ENCODE data around the gene UBE2F. TPM values are rescaled to one million over a fixed set of nuclear protein-coding genes. Genes with fewer than 3 reads are reported as not detected.
"Not testable (repeated sequence)": the region's sequence is repeated elsewhere in the genome, so short reads cannot be mapped to it uniquely, and the experiment has no call there.

UBE2F gene
- total and polyA plus RNA-seq, 3 experiments from 2014 or later, result 65.8 to 70.7 (median 68.8) TPM

DNA sequence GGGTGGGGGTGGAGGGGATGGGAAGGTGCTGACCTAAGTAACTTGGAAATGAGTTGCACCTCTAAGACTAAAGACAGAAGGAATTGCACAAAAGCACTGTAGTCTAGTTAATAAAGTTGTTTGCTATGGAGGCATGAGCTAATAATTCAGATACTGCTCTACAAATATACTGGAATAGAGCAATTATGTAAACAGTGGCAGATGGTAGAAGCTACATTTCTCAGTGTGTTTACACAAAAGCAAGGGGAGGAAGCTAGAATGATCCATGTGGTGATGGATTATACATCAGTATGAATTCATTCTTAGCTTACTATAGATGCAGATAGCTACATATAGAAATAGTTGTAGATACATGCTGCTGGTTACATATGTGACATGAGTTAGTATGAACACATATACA, 27.6 kb upstream of the UBE2F start:
- H3K27me3 Mint-ChIP-seq, result no peaks in the 10 kb centered on the region
- peak overlapping the region in 2 of 8 donors; percentile 0 to 8 for H3K27ac Mint-ChIP-seq
- Histone ChIP-seq H3K4me3 (ENCODE audit: low read length) (no peak overlapping the region), H3K4me1 (ENCODE audit: insufficient read depth, low read length) (peaks cover 43% of the 10 kb centered on the region), H3K36me3 (ENCODE audit: insufficient read depth, low read length) (no peaks in the 10 kb centered on the region), H3K27me3 (ENCODE audit: insufficient read depth, low read length, poor library complexity, severe bottlenecking) (no peaks in the 10 kb centered on the region), H3K27ac (ENCODE audit: low read depth, low read length) (no peak overlapping the region), H3K9me3 (ENCODE audit: low read length) (peaks cover 3% of the 10 kb centered on the region)
- H3K36me3 Mint-ChIP-seq, result peaks cover 1 to 24% (median 9%) of the 10 kb centered on the region in 3 donors
- no peak overlapping the region for H3K4me3 Mint-ChIP-seq
- ChIA-PET POLR2A (no interaction called here), CTCF (no interaction called here)
- H3K9me3 Mint-ChIP-seq, result peaks cover 0 to 29% (median 14%) of the 10 kb centered on the region in 5 donors
- no peak for DNase-seq
- peaks cover 41 to 51% (median 43%) of the 10 kb centered on the region in 3 donors for H3K4me1 Mint-ChIP-seq

DNA sequence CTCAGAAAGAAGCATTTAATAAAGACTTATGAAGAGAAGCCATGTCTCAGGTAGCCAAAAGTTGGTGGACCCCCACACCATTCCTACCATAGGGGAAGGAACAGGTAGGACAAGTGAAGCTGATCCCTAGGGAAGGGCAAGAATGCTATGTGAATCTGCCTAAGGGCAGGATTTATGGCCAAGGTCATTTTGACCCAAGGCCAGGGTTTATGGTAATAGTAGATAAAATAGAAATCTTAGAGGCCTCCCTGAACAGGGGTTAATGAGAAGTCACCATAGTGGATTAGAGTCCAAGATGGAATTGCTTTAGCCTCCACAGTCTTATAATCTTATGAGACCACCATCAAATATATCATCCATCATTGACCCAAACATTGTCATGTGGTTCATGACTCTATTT, 26.0 kb upstream of the UBE2F start:
- Histone ChIP-seq H3K9me3 (ENCODE audit: low read length) (peaks cover 6% of the 10 kb centered on the region), H3K36me3 (ENCODE audit: insufficient read depth, low read length) (no peaks in the 10 kb centered on the region), H3K27ac (ENCODE audit: low read depth, low read length) (no peak overlapping the region), H3K27me3 (ENCODE audit: insufficient read depth, low read length, poor library complexity, severe bottlenecking) (no peaks in the 10 kb centered on the region), H3K4me1 (ENCODE audit: insufficient read depth, low read length) (peaks cover 51% of the 10 kb centered on the region), H3K4me3 (ENCODE audit: low read length) (peak overlapping the region; percentile 2)
- DNase-seq, result no peak
- no peaks in the 10 kb centered on the region for H3K27me3 Mint-ChIP-seq
- peak overlapping the region in 2 of 7 donors; percentile 37 to 79 for H3K4me3 Mint-ChIP-seq
- peaks cover 48 to 65% (median 53%) of the 10 kb centered on the region in 3 donors for H3K4me1 Mint-ChIP-seq
- peak overlapping the region in 6 of 8 donors; percentile 6 to 96 (median 39) for H3K27ac Mint-ChIP-seq
- POLR2A ChIA-PET, result no interaction called here
- peaks cover 2 to 28% (median 11%) of the 10 kb centered on the region in 3 donors for H3K36me3 Mint-ChIP-seq
- peaks cover 0 to 34% (median 17%) of the 10 kb centered on the region in 5 donors for H3K9me3 Mint-ChIP-seq
- CTCF ChIA-PET, result no interaction called here

DNA sequence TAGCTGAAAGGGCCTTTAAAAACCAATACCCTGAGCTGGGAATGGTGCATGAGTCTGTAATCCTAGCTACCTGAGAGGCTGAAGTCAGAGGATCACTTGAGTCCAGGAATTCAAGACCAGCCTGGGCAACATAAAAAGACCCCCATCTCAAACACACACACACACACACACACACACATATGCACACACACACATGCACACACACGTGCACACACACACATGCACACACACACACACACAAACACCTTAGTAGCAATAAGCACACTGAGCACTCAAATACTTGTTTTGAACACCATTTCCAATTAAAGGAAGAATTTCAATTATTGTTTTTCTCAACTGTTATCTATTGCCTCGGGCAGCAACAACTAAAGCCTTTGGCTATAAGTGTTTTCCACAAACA, 25.6 kb upstream of the UBE2F start:
- Histone ChIP-seq H3K4me1 (ENCODE audit: insufficient read depth, low read length) (peaks cover 54% of the 10 kb centered on the region), H3K27ac (ENCODE audit: low read depth, low read length) (no peak overlapping the region), H3K36me3 (ENCODE audit: insufficient read depth, low read length) (no peaks in the 10 kb centered on the region), H3K4me3 (ENCODE audit: low read length) (peak overlapping the region; percentile 10), H3K9me3 (ENCODE audit: low read length) (peaks cover 6% of the 10 kb centered on the region), H3K27me3 (ENCODE audit: insufficient read depth, low read length, poor library complexity, severe bottlenecking) (no peaks in the 10 kb centered on the region)
- ChIA-PET POLR2A (no interaction called here), CTCF (no interaction called here)
- no peak for DNase-seq
- Mint-ChIP-seq H3K27ac (peak overlapping the region; percentile 6 to 96 (median 90)), H3K9me3 (peaks cover 0 to 38% (median 21%) of the 10 kb centered on the region in 5 donors), H3K27me3 (no peaks in the 10 kb centered on the region), H3K4me3 (peak overlapping the region in 5 of 7 donors; percentile 55 to 79 (median 69)), H3K36me3 (peaks cover 2 to 28% (median 11%) of the 10 kb centered on the region in 3 donors), H3K4me1 (peaks cover 52 to 69% (median 57%) of the 10 kb centered on the region in 3 donors)

DNA sequence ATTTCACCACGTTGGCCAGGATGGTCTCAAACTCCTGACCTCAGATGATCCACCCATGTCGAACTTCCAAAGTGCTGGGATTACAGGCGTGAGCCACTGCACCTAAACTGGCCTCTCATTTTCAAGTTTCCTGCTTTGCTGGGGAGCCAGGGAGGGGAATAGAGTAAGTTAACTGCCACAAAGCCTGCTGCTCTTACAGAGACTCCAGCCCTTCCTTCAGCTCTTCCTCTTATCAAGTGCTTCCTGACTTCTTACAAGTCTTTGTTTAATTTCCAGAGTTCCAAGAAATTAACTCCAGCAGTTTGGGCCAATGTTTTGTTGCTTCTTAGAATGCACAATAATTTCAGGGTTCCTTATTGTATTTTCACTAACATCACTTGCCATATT, 24.3 kb upstream of the UBE2F start:
- Mint-ChIP-seq H3K4me1 (peaks cover 60 to 80% (median 61%) of the 10 kb centered on the region in 3 donors), H3K4me3 (peak overlapping the region in 6 of 7 donors; percentile 55 to 79 (median 72)), H3K27me3 (no peaks in the 10 kb centered on the region), H3K27ac (peak overlapping the region; percentile 78 to 98 (median 92)), H3K9me3 (peaks cover 0 to 47% (median 25%) of the 10 kb centered on the region in 5 donors), H3K36me3 (peaks cover 2 to 28% (median 11%) of the 10 kb centered on the region in 3 donors)
- DNase-seq, result no peak
- Histone ChIP-seq H3K4me1 (ENCODE audit: insufficient read depth, low read length) (peaks cover 54% of the 10 kb centered on the region), H3K36me3 (ENCODE audit: insufficient read depth, low read length) (no peaks in the 10 kb centered on the region), H3K27me3 (ENCODE audit: insufficient read depth, low read length, poor library complexity, severe bottlenecking) (no peaks in the 10 kb centered on the region), H3K4me3 (ENCODE audit: low read length) (no peak overlapping the region), H3K27ac (ENCODE audit: low read depth, low read length) (peak overlapping the region; percentile 13), H3K9me3 (ENCODE audit: low read length) (peaks cover 6% of the 10 kb centered on the region)
- ChIA-PET CTCF (interaction anchor here (0.7 to 1.1 kb wide), 2 partner anchors 18 to 20 kb away, joined by 3 read pairs; no protein-coding TSS in a partner anchor), POLR2A (no interaction called here)

DNA sequence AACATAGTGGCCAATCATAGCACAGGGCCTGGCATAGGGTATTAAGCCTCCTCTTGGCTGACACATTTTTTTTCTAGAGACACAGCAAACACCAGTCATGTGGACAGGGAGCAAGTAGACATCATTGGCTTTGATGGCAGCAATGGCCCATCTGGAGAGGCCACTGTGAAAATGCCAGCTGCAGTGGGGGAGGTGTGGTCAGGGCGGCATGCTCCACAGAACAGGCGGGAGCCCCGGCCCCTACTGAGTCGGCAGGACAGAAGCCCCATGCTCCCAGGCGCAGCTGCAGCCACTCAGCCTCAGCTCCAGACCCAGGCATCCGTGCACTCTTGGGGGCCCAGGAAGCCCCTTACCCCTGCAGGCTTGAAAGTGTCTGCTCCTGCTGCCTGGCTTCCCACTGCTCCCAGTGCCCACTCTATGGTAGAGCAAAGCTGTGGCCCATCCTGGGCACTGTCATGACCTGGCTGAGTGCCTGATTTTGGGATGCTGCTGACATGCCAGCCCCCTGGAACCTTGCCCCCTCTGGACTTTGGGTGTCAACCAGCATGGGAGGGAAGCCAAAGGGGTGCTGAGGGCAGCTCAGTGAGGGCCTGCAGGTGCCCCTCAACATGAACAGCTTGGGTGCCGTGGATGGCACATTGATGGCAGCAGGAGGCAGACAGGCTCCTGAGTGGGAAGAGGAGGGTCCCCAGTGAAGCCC, 23.3 kb upstream of the UBE2F start:
- DNase-seq, result no peak
- Histone ChIP-seq H3K4me3 (ENCODE audit: low read length) (no peak overlapping the region), H3K27ac (ENCODE audit: low read depth, low read length) (no peak overlapping the region), H3K27me3 (ENCODE audit: insufficient read depth, low read length, poor library complexity, severe bottlenecking) (no peaks in the 10 kb centered on the region), H3K4me1 (ENCODE audit: insufficient read depth, low read length) (peaks cover 54% of the 10 kb centered on the region), H3K9me3 (ENCODE audit: low read length) (peaks cover 6% of the 10 kb centered on the region), H3K36me3 (ENCODE audit: insufficient read depth, low read length) (no peaks in the 10 kb centered on the region)
- Mint-ChIP-seq H3K4me1 (peaks cover 60 to 82% (median 61%) of the 10 kb centered on the region in 3 donors), H3K9me3 (peaks cover 0 to 47% (median 25%) of the 10 kb centered on the region in 5 donors), H3K4me3 (peak overlapping the region in 6 of 7 donors; percentile 21 to 79 (median 53)), H3K36me3 (peaks cover 2 to 28% (median 11%) of the 10 kb centered on the region in 3 donors), H3K27ac (peak overlapping the region in 7 of 8 donors; percentile 37 to 96 (median 78)), H3K27me3 (peaks cover 0 to 2% of the 10 kb centered on the region in 2 donors)
- POLR2A ChIA-PET, result no interaction called here
- CTCF ChIA-PET, result interaction anchor here (1.1 kb wide), 1 partner anchor 21 kb away, joined by 3 read pairs; no protein-coding TSS in a partner anchor

DNA sequence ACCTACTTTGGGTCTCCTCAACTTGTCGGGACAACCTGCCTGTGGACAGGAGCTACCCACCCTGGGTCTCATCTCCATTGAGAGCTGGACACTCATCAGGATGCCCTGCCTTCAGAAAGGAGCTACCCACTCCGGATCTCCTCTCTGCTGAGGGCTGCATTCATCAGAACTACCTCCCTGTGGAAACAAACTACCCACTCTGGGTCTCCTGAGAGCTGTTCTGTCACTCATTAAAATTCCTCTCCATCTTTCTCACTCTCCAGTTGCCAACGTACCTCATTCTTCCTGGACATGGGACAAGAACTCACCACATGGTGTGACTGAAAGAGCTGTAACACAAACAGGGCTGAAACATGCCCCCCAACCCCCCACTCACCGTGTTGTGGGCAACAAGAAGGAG, 22.5 kb upstream of the UBE2F start:
- Mint-ChIP-seq H3K36me3 (peaks cover 2 to 28% (median 11%) of the 10 kb centered on the region in 3 donors), H3K9me3 (peaks cover 0 to 47% (median 25%) of the 10 kb centered on the region in 5 donors), H3K27ac (peak overlapping the region in 6 of 8 donors; percentile 36 to 97 (median 68)), H3K27me3 (peaks cover 0 to 3% of the 10 kb centered on the region in 2 donors), H3K4me3 (peak overlapping the region in 2 of 7 donors; percentile 64 to 74), H3K4me1 (peaks cover 59 to 76% (median 61%) of the 10 kb centered on the region in 3 donors)
- H3K27me3 ChIP-seq (ENCODE audit: insufficient read depth, low read length, poor library complexity, severe bottlenecking), result no peaks in the 10 kb centered on the region
- H3K27ac ChIP-seq (ENCODE audit: low read depth, low read length), result no peak overlapping the region
- peaks cover 54% of the 10 kb centered on the region for H3K4me1 ChIP-seq (ENCODE audit: insufficient read depth, low read length)
- ChIA-PET POLR2A (no interaction called here), CTCF (no interaction called here)
- no peak for DNase-seq
- peaks cover 6% of the 10 kb centered on the region for H3K9me3 ChIP-seq (ENCODE audit: low read length)
- no peaks in the 10 kb centered on the region for H3K36me3 ChIP-seq (ENCODE audit: insufficient read depth, low read length)
- H3K4me3 ChIP-seq (ENCODE audit: low read length), result no peak overlapping the region

DNA sequence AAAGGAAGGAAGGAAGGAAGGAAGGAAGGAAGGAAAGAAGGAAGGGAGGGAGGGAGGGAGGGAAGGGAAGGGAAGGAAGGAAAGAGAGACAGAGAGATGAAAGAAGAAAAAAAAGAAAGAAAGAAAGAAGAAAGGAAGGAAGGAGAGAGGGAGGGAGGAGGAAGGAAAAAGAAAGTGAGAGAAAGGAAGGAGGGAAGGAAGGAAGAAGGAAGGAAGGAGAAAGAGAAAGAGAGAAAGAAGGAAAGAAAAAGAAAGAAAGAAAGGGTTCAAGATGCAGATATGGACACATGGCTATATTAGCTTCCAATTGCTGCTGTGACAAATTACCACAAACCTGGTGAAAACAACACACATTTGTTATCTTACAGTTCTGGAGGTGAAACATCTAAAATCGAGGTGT, 20.4 kb upstream of the UBE2F start:
- no peak overlapping the region for H3K4me3 ChIP-seq (ENCODE audit: low read length)
- Mint-ChIP-seq H3K27ac (peak overlapping the region in 4 of 8 donors; percentile 54 to 81 (median 73)), H3K36me3 (peaks cover 2 to 13% (median 2%) of the 10 kb centered on the region in 3 donors), H3K9me3 (peaks cover 0 to 35% (median 22%) of the 10 kb centered on the region in 5 donors), H3K4me1 (peaks cover 43 to 57% (median 46%) of the 10 kb centered on the region in 3 donors), H3K4me3 (peak overlapping the region in 3 of 7 donors; percentile 32 to 66 (median 60)), H3K27me3 (peaks cover 0 to 3% of the 10 kb centered on the region in 2 donors)
- no peaks in the 10 kb centered on the region for H3K36me3 ChIP-seq (ENCODE audit: insufficient read depth, low read length)
- H3K4me1 ChIP-seq (ENCODE audit: insufficient read depth, low read length), result peaks cover 39% of the 10 kb centered on the region
- DNase-seq, result no peak
- no peak overlapping the region for H3K27ac ChIP-seq (ENCODE audit: low read depth, low read length)
- no peaks in the 10 kb centered on the region for H3K27me3 ChIP-seq (ENCODE audit: insufficient read depth, low read length, poor library complexity, severe bottlenecking)
- CTCF ChIA-PET, result no interaction called here
- peaks cover 6% of the 10 kb centered on the region for H3K9me3 ChIP-seq (ENCODE audit: low read length)
- POLR2A ChIA-PET, result no interaction called here

DNA sequence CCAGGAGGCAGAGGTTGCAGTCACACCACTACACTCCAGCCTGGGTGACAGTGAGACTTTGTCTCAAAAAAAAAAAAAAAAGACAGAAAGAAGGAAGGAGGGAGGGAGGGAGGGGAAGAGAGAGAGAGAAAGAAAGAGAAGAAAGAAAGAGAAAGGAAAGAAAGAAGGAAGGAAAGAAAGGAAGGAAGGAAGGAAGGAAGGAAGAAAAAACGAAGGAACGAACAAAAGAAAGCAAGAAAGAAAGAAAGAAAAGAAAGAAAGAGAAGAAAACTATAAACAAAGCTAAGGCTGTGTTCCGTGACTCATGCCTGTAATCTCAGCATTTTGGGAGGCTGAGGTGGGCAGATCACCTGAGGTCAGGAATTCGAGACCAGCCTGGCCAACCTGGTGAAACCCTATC, 15.5 kb upstream of the UBE2F start:
- H3K27ac ChIP-seq (ENCODE audit: low read depth, low read length); H3K4me3 ChIP-seq (ENCODE audit: low read length); H3K27me3 ChIP-seq (ENCODE audit: insufficient read depth, low read length, poor library complexity, severe bottlenecking); H3K9me3 ChIP-seq (ENCODE audit: low read length); H3K27ac Mint-ChIP-seq; CTCF ChIA-PET; H3K4me3 Mint-ChIP-seq; POLR2A ChIA-PET; H3K36me3 Mint-ChIP-seq; H3K36me3 ChIP-seq (ENCODE audit: insufficient read depth, low read length); H3K4me1 ChIP-seq (ENCODE audit: insufficient read depth, low read length); H3K9me3 Mint-ChIP-seq; DNase-seq: not testable (repeated sequence)
- H3K27me3 Mint-ChIP-seq, result peaks cover 5 to 11% of the 10 kb centered on the region in 2 donors
- H3K4me1 Mint-ChIP-seq, result peaks cover 5 to 16% (median 11%) of the 10 kb centered on the region in 3 donors
